Measurements from ENCODE around the gene AEBP1.

DNA sequence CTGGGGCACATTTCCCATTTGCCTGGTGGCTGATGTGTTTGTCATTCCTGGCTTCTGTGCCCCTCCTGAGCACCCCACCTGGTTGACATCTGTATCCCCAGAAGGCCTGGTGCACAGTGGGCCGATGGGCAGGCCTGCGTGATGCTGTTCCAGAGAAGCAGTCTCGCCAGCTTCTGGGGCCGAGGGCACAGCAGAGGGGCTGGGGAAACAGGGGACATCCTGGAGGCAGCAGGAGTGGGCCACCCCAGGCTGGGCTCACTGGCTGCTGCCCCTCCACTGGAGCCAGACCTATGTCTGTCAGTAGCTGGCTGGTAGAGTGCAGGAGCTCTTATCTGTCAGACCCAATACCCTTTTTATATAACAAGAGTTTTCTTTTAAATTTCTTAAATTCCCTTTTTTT lies 37.9 kb downstream of the AEBP1 start:
- TF ChIP-seq, protein P1, sequence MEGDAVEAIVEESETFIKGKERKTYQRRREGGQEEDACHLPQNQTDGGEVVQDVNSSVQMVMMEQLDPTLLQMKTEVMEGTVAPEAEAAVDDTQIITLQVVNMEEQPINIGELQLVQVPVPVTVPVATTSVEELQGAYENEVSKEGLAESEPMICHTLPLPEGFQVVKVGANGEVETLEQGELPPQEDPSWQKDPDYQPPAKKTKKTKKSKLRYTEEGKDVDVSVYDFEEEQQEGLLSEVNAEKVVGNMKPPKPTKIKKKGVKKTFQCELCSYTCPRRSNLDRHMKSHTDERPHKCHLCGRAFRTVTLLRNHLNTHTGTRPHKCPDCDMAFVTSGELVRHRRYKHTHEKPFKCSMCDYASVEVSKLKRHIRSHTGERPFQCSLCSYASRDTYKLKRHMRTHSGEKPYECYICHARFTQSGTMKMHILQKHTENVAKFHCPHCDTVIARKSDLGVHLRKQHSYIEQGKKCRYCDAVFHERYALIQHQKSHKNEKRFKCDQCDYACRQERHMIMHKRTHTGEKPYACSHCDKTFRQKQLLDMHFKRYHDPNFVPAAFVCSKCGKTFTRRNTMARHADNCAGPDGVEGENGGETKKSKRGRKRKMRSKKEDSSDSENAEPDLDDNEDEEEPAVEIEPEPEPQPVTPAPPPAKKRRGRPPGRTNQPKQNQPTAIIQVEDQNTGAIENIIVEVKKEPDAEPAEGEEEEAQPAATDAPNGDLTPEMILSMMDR (IDR thresholded peaks at IDR 0.05; ENCODE audit: low read depth, low read length) = no peak
- no peak for TF ChIP-seq EZH2phosphoT487 (IDR thresholded peaks at IDR 0.05; ENCODE audit: low read depth)

Data from OCI-LY3 (cell line).